Stimulated activated CD8-positive, alpha-beta memory T cell treated with anti-CD3 and anti-CD28 coated beads, Interleukin-15, amount 100 ng/mL, for 1 hour (primary cell): ENCODE data around the gene H2AZ2.

Source experiments
- DNase-seq: peaks from one replicate; pipeline ENCODE4 v3.0.0-alpha.2; 2020; ENCODE audit warnings: low read depth

H2AZ2 gene

DNA sequence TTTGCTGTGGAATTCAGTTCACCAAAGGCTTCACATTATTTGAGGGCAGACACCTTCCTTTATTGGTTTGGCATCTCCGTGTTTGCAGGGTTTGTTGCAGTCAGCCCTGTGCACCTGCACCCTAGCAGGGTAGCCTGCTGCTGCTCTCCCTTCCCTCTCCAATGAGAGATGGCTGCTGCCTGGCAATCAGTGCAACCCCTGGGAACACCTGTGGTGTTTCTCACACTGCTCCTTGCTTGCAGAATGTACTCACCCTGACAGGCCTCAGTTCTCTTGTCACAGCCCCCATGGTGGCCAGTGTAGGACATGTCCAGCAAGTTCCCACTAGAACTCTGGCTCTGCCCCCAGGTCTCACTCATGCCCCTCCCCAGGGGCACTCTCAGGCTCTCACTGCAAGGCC lies 63.5 kb downstream of the H2AZ2 start:
- no peak for DNase-seq

DNA sequence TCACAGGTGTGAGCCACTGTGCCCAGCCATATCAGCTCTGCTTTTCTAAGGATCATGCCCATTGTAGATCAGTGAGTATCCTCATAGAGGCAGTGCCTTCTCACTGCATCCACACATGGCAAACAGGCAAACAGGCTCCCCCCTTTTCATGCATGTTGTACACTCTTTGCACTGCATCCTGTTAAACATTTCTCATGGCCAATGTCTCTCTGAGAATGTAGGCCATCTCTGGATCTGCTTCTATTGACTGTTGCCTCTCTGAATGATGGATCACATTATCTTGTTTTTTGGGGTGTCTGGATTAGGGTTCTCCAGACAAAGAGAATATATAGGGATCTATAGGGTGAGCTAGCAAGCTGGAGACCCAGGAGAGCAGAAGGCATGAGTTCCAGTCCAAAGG lies 64.5 kb downstream of the H2AZ2 start:
- no peak for DNase-seq

DNA sequence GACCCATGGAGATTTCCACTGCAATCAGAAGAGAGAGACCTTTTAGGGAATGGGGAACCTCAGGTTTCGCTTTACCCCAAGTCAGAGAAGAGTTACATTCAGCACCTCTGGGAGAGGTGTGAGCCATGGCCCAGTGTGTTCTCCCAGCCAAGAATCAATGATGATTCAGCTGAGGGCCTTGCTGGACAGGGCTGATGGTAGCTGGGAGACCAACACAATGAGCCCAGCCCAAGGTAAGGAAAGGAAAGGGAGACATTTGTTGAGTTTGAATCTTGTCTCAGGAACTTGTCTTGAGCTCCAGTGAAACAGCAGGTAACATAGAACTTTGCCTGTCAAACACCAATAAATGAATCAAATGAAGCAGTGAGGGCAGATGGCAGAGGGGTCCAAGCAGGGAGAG lies 65.4 kb downstream of the H2AZ2 start:
- DNase-seq: no peak
